ENCODE data around the gene KRT13. TPM values are rescaled to one million over a fixed set of nuclear protein-coding genes. Genes with fewer than 3 reads are reported as not detected.

KRT13 gene
- total and polyA plus RNA-seq, 2 experiments from 2014 or later = not detected

- no peak for TF ChIP-seq ZNF462 (CRISPR knock-in tag; IDR thresholded peaks at IDR 0.05)
Measured at GRCh38 chr17:41456204-41456603, 49.2 kb downstream of the KRT13 start (continued).

GRCh38 chr17:41455236-41455635, 50.2 kb downstream of the KRT13 start:
- no peak overlapping the region for H3K4me2 ChIP-seq
- H4K20me1 ChIP-seq (replicated peaks; ENCODE audit: insufficient read depth) = no peaks in the 10 kb centered on the region
- TF ChIP-seq ETS1 (IDR thresholded peaks at IDR 0.05) = no peak
- TF ChIP-seq EZH2 (IDR thresholded peaks at IDR 0.05; ENCODE audit: low read depth, unreplicated experiment) = no peak
- no peak for TF ChIP-seq CTCF (conservative IDR thresholded peaks at IDR 0.05; ENCODE audit: low read depth in 2 of 2)
- TF ChIP-seq ZNF114 (CRISPR knock-in tag; IDR thresholded peaks at IDR 0.05) = no peak
- no peak for TF ChIP-seq REST (IDR thresholded peaks at IDR 0.05; ENCODE audit: unreplicated experiment)
- no peak for TF ChIP-seq EZH2phosphoT487 (IDR thresholded peaks at IDR 0.05; ENCODE audit: unreplicated experiment)
- no peak for TF ChIP-seq STAT1 (IDR thresholded peaks at IDR 0.05; ENCODE audit: unreplicated experiment)
- no peak for TF ChIP-seq POLR2AphosphoS5 (IDR thresholded peaks at IDR 0.05; ENCODE audit: low read depth)
- TF ChIP-seq NANOG (IDR thresholded peaks at IDR 0.05; ENCODE audit: borderline replicate concordance) = no peak
- TF ChIP-seq CREB1 (CRISPR knock-in tag; IDR thresholded peaks at IDR 0.05; ENCODE audit: low read depth) = no peak
- TF ChIP-seq ZNF331 (CRISPR knock-in tag; IDR thresholded peaks at IDR 0.05; ENCODE audit: low read depth) = no peak
- Mint-ChIP-seq H3K27ac (no peak overlapping the region), H3K4me3 (no peak overlapping the region), H3K36me3 (ENCODE audit: low read depth) (peaks cover 2% of the 10 kb centered on the region; the same call in 1 of the 3 replicates), H3K4me1 (no peaks in the 10 kb centered on the region), H3K27me3 (ENCODE audit: insufficient read depth, low read depth, poor library complexity) (peaks cover 2% of the 10 kb centered on the region), H3K9me3 (peaks cover 19% of the 10 kb centered on the region; the same call in 2 of the 3 replicates)
- H3K4me1 ChIP-seq (ENCODE audit: insufficient read depth) = no peaks in the 10 kb centered on the region
- no peak overlapping the region for H2AFZ ChIP-seq
- no peak overlapping the region for H3K27ac ChIP-seq (ENCODE audit: low read depth)
- no peak for ATAC-seq
- H3K27me3 ChIP-seq (ENCODE audit: insufficient read depth) = no peaks in the 10 kb centered on the region
- H3K79me2 ChIP-seq (replicated peaks; ENCODE audit: insufficient read depth) = no peaks in the 10 kb centered on the region
- H3K9me2 ChIP-seq (ENCODE audit: insufficient read depth) = no peaks in the 10 kb centered on the region
- DNase-seq (ENCODE audit: low spot score) = no peak
- no peaks in the 10 kb centered on the region for H3F3A ChIP-seq (replicated peaks; ENCODE audit: low read depth)
- H3K36me3 ChIP-seq (ENCODE audit: insufficient read depth) = no peaks in the 10 kb centered on the region; the same call in 1 of the 2 replicates
- no peak overlapping the region for H3K4me3 ChIP-seq
